Stimulated activated CD4-positive, alpha-beta T cell treated with anti-CD3 and anti-CD28 coated beads, TNF-alpha, amount 100 ng/mL, for 4 hours (primary cell): ENCODE results near the gene XPNPEP1.

Source experiments
- DNase-seq, 3 experiments: peaks; one replicate each; pipeline ENCODE4 v3.0.0-alpha.2; 2020; ENCODE audit warnings: low read depth in 3 of 3

XPNPEP1 gene

GRCh38 chr10:109947111-109947920 lies 24.0 kb upstream of the XPNPEP1 start:
- no peak for DNase-seq

GRCh38 chr10:109946680-109947079 lies 23.4 kb upstream of the XPNPEP1 start:
- no peak for DNase-seq

GRCh38 chr10:109945473-109946177 lies 22.3 kb upstream of the XPNPEP1 start:
- no peak for DNase-seq

- DNase-seq, result no peak
Measured at GRCh38 chr10:109944613-109945012, 21.3 kb upstream of the XPNPEP1 start.

GRCh38 chr10:109941236-109941862 lies 18.0 kb upstream of the XPNPEP1 start:
- no peak for DNase-seq

- no peak for DNase-seq
Measured at GRCh38 chr10:109940553-109940952, 17.2 kb upstream of the XPNPEP1 start.

- no peak for DNase-seq
Measured at GRCh38 chr10:109940117-109940516, 16.8 kb upstream of the XPNPEP1 start.

GRCh38 chr10:109939315-109939961 lies 16.1 kb upstream of the XPNPEP1 start:
- DNase-seq, result no peak

- no peak for DNase-seq
Measured at GRCh38 chr10:109937460-109938065, 14.3 kb upstream of the XPNPEP1 start.

GRCh38 chr10:109934958-109935793 lies 11.9 kb upstream of the XPNPEP1 start:
- no peak for DNase-seq

- DNase-seq, result no peak
Measured at GRCh38 chr10:109933984-109934565, 10.8 kb upstream of the XPNPEP1 start.

GRCh38 chr10:109932968-109933367 lies 9.7 kb upstream of the XPNPEP1 start:
- no peak for DNase-seq

GRCh38 chr10:109932391-109932790 lies 9.1 kb upstream of the XPNPEP1 start:
- no peak for DNase-seq

GRCh38 chr10:109931163-109931562 lies 7.9 kb upstream of the XPNPEP1 start:
- DNase-seq, result no peak

- DNase-seq, result no peak
Measured at GRCh38 chr10:109929501-109930219, 6.3 kb upstream of the XPNPEP1 start.

- no peak for DNase-seq
Measured at GRCh38 chr10:109928475-109928891, 5.2 kb upstream of the XPNPEP1 start.

- no peak for DNase-seq
Measured at GRCh38 chr10:109926825-109927224, 3.5 kb upstream of the XPNPEP1 start.

GRCh38 chr10:109926061-109926745 lies 2.9 kb upstream of the XPNPEP1 start:
- no peak for DNase-seq

GRCh38 chr10:109924967-109925620 lies 1.8 kb upstream of the XPNPEP1 start:
- no peak for DNase-seq
